GM18502 (cell line): ENCODE data around the gene TSPAN11.

Experiments
- ATAC-seq: cut with Tn5 transposase; IDR thresholded peaks from one replicate; pipeline ENCODE4 v1.9.1; 2021; ENCODE audit warnings: mild to moderate bottlenecking; ENCODE audit not compliant: unreplicated experiment, poor library complexity

Gene TSPAN11

DNA sequence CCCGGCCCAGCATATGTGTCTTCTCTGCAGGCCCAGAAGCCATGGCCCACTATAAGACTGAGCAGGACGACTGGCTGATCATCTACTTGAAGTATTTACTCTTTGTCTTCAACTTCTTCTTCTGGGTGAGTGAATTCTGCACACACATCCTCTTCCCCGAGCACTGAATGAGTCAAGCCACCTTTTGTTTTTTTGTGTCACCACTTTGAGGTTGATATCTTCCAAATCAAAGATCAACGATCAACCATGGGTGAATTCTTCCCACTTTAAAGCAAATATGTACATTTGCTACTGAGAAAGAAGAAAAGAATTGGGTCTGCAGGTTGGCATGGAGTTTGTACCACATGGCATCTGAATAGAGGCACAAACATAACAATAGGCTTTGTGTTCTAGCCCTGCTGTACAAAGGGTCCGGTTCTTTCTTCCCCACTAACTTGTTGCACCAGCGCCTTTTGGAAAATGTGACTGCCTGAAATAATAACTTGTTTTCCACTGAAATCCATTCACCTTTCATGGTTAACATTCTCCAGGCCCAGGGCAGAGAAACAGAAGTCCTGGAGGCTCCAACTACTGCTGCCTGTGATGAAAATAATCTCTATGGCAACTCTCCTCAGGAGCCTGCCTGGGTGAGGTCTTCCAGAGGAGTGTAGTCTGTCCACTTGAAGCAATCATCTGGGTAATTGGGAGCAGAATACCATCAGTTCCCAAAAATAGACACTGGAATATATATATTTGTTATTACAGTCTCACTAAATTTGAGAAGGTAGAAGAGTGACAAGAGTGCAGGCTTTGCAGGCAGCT is 27.6 kb downstream of the TSPAN11 start:
- ATAC-seq: no peak

- ATAC-seq: no peak
These were observed 28.7 kb downstream of the TSPAN11 start for GRCh38 chr12:30955214-30955613.

GRCh38 chr12:30959110-30959710 is 32.7 kb downstream of the TSPAN11 start:
- no peak for ATAC-seq

DNA sequence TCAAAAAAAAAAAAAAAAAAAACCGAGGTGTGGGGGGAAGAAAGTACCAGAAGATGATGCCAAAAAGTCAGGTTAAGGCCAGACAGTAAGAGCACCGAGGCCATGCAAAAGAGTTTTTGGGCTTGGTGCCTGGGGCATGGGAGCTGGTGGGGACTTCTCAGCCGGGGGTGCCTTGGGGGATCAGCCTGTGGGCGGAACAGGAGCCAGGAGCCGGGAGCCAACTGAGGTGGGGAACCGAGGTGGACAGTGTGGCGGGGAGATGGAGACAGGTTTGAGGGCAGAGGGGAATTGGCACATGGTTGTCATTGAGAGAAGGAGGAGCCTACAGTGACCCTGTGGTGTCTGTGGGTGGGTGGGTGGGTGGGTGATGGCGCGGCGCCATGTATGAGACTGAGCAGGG is 33.2 kb downstream of the TSPAN11 start:
- no peak for ATAC-seq

GRCh38 chr12:30961030-30961429 is 34.5 kb downstream of the TSPAN11 start:
- ATAC-seq: no peak

- no peak for ATAC-seq
These were observed 35.5 kb downstream of the TSPAN11 start for GRCh38 chr12:30962047-30962446.

- no peak for ATAC-seq
These were observed 37.4 kb downstream of the TSPAN11 start for GRCh38 chr12:30963709-30964564.

DNA sequence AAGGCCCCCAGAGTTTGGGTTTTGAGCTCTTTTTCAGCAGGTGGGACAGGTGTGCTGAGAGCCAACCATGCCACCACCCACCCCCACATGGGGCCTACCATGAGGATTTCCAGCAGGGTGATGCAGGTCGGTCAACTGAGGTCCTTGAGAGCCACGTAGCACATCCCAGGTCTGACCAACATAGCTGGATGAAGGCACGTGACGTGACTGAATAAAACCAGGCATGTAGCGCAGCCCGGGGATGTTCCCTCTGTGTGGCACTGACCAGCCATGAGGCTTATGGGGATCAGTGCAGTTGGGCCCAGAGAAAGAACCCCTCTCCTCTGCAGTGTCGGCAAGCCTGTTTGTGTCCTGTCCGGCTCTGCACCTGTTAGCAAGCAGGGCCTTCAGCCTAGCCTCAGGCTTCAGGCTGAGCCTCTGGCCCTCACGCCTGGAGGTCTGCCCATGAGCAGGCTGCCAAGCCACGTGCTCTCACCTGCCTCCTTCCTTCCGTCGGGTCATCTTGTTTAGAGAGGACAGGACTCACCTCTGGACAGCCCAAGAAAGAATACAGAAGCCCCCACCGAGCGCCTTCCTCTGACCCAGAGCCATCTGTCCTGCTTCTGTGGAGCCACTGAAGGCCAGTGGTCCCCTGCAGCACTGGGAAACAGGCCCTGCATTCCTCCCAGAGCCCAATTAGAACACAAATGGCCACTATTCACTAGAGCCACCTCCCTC is 38.5 kb downstream of the TSPAN11 start:
- no peak for ATAC-seq

GRCh38 chr12:30965613-30965985 is 39.1 kb downstream of the TSPAN11 start:
- no peak for ATAC-seq

GRCh38 chr12:30967026-30967425 is 40.5 kb downstream of the TSPAN11 start:
- no peak for ATAC-seq

- ATAC-seq: no peak
These were observed 41.7 kb downstream of the TSPAN11 start for GRCh38 chr12:30968211-30968610.

DNA sequence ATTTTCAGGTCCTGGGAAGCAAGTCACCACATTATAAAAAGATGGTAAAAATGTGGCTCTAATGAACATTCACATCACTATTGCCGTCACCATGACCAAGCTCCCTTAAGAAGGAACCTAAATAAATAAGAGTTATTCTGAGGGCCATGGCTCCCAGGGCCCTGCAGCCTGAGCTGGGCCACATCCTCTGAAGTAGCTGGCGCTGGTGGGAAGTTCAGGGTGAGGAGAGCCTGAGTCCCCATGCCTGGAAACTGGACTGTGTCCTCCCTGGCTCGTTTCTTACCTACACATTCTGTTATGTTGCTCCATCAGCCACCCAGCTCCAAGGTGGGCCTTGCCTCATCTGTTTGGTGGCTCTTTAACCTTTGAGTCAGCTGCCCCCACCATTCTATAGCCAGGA is 42.5 kb downstream of the TSPAN11 start:
- ATAC-seq: no peak

- ATAC-seq: no peak
These were observed 43.3 kb downstream of the TSPAN11 start for GRCh38 chr12:30969606-30970395.

DNA sequence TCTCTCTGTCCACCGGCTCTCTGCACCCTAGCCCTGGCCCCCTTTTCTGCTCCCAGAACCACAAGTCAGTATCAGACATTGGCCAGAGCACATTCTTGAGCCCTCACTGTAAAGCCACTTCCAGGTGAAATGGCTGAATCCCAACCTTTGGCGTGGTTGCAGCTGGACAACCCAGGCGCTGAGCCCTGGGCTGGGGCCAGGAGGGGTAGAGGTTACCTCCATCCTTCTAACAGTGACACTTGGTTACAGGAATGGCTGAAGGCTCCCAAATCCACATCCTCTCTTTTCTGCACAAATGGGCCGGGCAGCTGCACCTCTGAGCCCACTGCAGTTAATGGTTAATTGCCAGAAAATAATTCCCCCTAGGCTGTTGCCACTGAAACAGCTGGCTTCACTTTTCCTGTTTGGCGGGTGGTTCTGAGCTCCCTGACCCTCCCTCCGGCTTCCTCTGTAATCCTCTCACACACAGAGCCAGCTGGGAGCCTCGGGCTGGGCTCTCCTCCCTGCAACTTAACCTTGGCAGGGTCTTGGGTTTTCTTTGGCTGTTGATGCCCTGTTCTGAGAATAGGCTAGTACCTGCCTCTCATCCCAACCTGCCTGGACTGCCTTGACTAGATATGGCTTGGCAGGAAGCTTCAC is 44.1 kb downstream of the TSPAN11 start:
- no peak for ATAC-seq

DNA sequence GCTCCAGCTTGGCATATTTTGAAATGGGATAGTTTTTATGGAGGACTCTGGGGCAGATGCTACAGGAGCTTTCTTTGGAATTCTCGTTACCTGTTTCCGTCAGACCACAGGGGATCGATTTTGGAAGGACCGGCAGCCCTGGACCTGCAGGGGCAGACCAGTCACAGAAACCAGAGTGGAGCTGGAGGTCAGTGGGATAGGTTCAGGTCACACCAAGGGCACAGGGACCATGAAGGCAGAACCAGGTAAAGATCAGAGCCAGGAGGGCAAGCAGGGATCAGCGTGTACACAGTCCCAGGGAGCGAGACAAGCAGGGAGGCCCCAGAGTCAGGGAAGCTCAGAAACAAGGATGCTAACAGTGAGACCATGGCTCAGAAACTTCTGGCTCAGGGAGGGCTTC is 45.5 kb downstream of the TSPAN11 start:
- no peak for ATAC-seq

DNA sequence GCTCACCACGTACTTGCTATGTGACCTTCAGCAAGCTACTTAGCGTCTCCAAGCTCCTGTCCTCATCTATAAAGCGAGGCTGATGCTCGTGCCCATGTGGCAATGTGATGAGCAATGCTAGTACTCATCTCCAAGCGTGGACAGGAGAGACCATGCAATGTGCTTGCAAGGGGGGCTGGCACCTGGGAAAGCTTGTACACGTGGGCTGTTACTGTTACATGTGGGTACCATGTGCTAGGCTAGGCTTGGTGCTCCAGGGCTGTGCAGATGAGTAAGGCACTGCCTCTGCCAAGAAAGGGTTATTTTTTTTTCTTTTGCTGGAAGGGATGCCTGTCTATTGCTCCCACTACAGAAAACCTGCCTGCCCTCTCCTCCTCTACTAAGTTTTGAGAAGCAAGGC is 46.6 kb downstream of the TSPAN11 start:
- no peak for ATAC-seq

GRCh38 chr12:30973830-30974229 is 47.3 kb downstream of the TSPAN11 start:
- ATAC-seq: no peak

GRCh38 chr12:30974746-30975500 is 48.4 kb downstream of the TSPAN11 start:
- ATAC-seq: no peak

GRCh38 chr12:30975581-30975980 is 49.0 kb downstream of the TSPAN11 start:
- ATAC-seq: no peak
